T-cell (primary cell): ENCODE measurements around the gene ANKRD52. TPM values are rescaled to one million over a fixed set of nuclear protein-coding genes. Genes with fewer than 3 reads are reported as not detected.
A peak's percentile ranks its signal among the peaks of the same experiment; 100 is the strongest.

Source experiments
- ATAC-seq, 4 experiments: fragments of 200-7000 bp in 3 of 4; fragments of 150-1000 bp in 1 of 4; cut with Tn5 transposase; replicated peaks in 1 of 4; 1 replicate in 3 of 4; 2 replicates in 1 of 4; pipeline ENCODE4 v1.10.0; 2021; ENCODE audit warnings: moderate library complexity in 3 of 4, mild to moderate bottlenecking in 2 of 4, moderate number of reproducible peaks in 1 of 4
- CTCF ChIA-PET, 2 donors: fragments of 300-600 bp; sonication (Branson Sonifier 250); formaldehyde crosslinking; loops; one replicate each; lab custom pipeline; 2022; ENCODE audit warnings: antibody characterized with exemption in 2 of 2; lab: Charles Lee
- POLR2A ChIA-PET, 2 donors: fragments of 300-600 bp; sonication (Branson Sonifier 250); formaldehyde crosslinking; loops; one replicate each; lab custom pipeline; 2022; ENCODE audit warnings: antibody characterized with exemption in 2 of 2; lab: Charles Lee
- DNase-seq, 35 experiments: peaks; one replicate each; pipeline versions ENCODE4 v3.0.0 to v3.0.0-alpha.2; 2013 to 2023
- H3K27ac ChIP-seq: one replicate; pipeline ENCODE4 v1.5.1; 2013; ENCODE audit warnings: low read length
- H3K27me3 ChIP-seq, 2 experiments: replicated peaks in 1 of 2; 1 replicate in 1 of 2; 2 replicates in 1 of 2; pipeline versions ENCODE4 v1.6.1 to v1.7.0; 2013; ENCODE audit warnings: low read length in 1 of 2, mixed read lengths in 1 of 2; ENCODE audit not compliant: control insufficient read depth in 2 of 2, insufficient read depth in 2 of 2; ENCODE audit errors: extremely low read depth in 1 of 2
- H3K36me3 ChIP-seq, 2 donors: 1 replicate in 1 of 2; 2 replicates in 1 of 2; pipeline versions ENCODE4 v1.6.1 to v1.7.0; 2013; ENCODE audit warnings: low read length in 1 of 2; ENCODE audit not compliant: control insufficient read depth in 2 of 2, insufficient read depth in 1 of 2; ENCODE audit errors: extremely low read depth in 1 of 2
- H3K4me1 ChIP-seq, 2 experiments: 1 replicate in 1 of 2; 2 replicates in 1 of 2; pipeline versions ENCODE4 v1.6.1 to v1.7.0; 2013; ENCODE audit warnings: low read length in 2 of 2, mixed read lengths in 1 of 2; ENCODE audit not compliant: insufficient read depth in 2 of 2, control insufficient read depth in 1 of 2; ENCODE audit errors: extremely low read depth in 1 of 2
- H3K4me3 ChIP-seq, 2 donors: 1 replicate in 1 of 2; 2 replicates in 1 of 2; pipeline versions ENCODE4 v1.5.1 to v1.7.0; 2013; ENCODE audit warnings: mild to moderate bottlenecking in 2 of 2, low read length in 1 of 2, moderate library complexity in 1 of 2; ENCODE audit not compliant: control insufficient read depth in 1 of 2; ENCODE audit errors: extremely low read depth in 1 of 2
- H3K9me3 ChIP-seq: 2 replicates; pipeline ENCODE4 v1.7.0; 2013
- H3K27ac Mint-ChIP-seq, 2 donors: one replicate each; pipeline ENCODE4 v1.8.0; 2020 to 2021; ENCODE audit warnings: mild to moderate bottlenecking in 2 of 2, mixed read lengths in 2 of 2
- H3K27me3 Mint-ChIP-seq, 2 donors: one replicate each; pipeline ENCODE4 v1.8.0; 2021 to 2022; ENCODE audit warnings: mixed read lengths in 2 of 2
- H3K36me3 Mint-ChIP-seq: one replicate; pipeline ENCODE4 v1.8.0; 2021; ENCODE audit warnings: mixed read lengths
- H3K4me1 Mint-ChIP-seq, 3 donors: one replicate each; pipeline ENCODE4 v1.8.0; 2020 to 2022; ENCODE audit warnings: mixed read lengths in 3 of 3, mild to moderate bottlenecking in 1 of 3
- H3K4me3 Mint-ChIP-seq, 3 donors: one replicate each; pipeline ENCODE4 v1.8.0; 2020 to 2022; ENCODE audit warnings: mild to moderate bottlenecking in 3 of 3, mixed read lengths in 3 of 3, moderate library complexity in 3 of 3
- H3K9me3 Mint-ChIP-seq, 3 donors: one replicate each; pipeline ENCODE4 v1.8.0; 2020 to 2022; ENCODE audit warnings: mixed read lengths in 3 of 3
- WGBS: methylation state at CpG from one replicate; pipeline ENCODE4 v1.1.5; 2013; ENCODE audit warnings: missing lambda C conversion rate; ENCODE audit not compliant: insufficient coverage; 5-methylcytosine and 5-hydroxymethylcytosine counted together
- total RNA-seq, 35 experiments: library from RNA in 6 of 35; stranded (reverse) in 6 of 35; fragments of 120-200 nt in 1 of 35; gene quantifications; one replicate each; pipeline versions ENCODE4 v1.2.1 to v1.2.4 and lab custom pipeline; 2013 to 2026

The ANKRD52 gene
- total RNA-seq, 5 donors from 2014 or later (not counting 1 experiment from before 2014, with no cell fraction given), result 35.8 to 51.0 (median 43.1) TPM

DNA sequence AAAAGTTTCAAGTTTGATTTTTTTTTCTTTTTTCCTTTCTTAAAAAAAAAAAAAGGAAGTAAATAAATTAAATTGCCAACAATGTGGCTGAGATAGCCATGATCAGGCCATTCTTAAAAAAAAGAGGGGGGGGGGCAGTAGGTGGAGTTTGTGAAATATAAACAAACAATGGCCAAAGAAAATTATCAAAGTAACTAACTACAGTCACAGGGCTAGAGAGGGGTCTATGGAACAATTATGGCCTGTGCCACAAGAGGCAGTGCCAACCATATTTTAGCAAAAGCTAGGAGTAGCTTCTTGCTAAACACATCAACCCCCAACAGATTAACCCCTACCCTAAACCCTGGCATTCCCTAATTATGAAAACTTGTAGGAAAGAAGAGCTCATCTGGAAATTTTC is 52.7 kb downstream of the ANKRD52 start:
- no peak overlapping the region for H3K4me3 Mint-ChIP-seq
- Histone ChIP-seq H3K4me1 (no peaks in the 10 kb centered on the region), H3K9me3 (no peaks in the 10 kb centered on the region), H3K36me3 (peaks cover 4 to 45% of the 10 kb centered on the region in 2 donors), H3K27ac (no peak overlapping the region), H3K4me3 (no peak overlapping the region), H3K27me3 (no peaks in the 10 kb centered on the region)
- H3K36me3 Mint-ChIP-seq, result peaks cover 33% of the 10 kb centered on the region
- no peaks in the 10 kb centered on the region for H3K27me3 Mint-ChIP-seq
- ATAC-seq, result peak in 1 of 4 experiments; percentile 36
- POLR2A ChIA-PET, result interaction anchor here (0.5 to 0.6 kb wide), 2 partner anchors 179 to 274 kb away, joined by 3 to 9 read pairs; no protein-coding TSS in a partner anchor
- peak overlapping the region in 1 of 2 donors; percentile 19 for H3K27ac Mint-ChIP-seq
- CTCF ChIA-PET, result interaction anchor here (0.5 to 3.9 kb wide), 7 partner anchors 9 to 258 kb away, joined by 3 to 21 read pairs (median 8); partner anchors contain the start of gene RNF41 (in 1 of the 2)
- DNase-seq, result no peak
- no peaks in the 10 kb centered on the region for H3K9me3 Mint-ChIP-seq
- peaks cover 0 to 5% (median 1%) of the 10 kb centered on the region in 3 donors for H3K4me1 Mint-ChIP-seq

GRCh38 chr12:56204275-56204674 is 53.9 kb downstream of the ANKRD52 start:
- H3K27ac Mint-ChIP-seq, result no peak overlapping the region
- ChIA-PET POLR2A (no interaction called here), CTCF (interaction anchor here in 1 of 2 donors (1.0 to 3.9 kb wide), 2 partner anchors 18 to 85 kb away, joined by 3 to 21 read pairs; partner anchors contain the start of gene RNF41)
- no peak for DNase-seq
- ATAC-seq, result no peak
- H3K9me3 Mint-ChIP-seq, result no peaks in the 10 kb centered on the region
- Histone ChIP-seq H3K4me3 (no peak overlapping the region), H3K27ac (no peak overlapping the region), H3K4me1 (no peaks in the 10 kb centered on the region), H3K36me3 (peaks cover 0 to 37% of the 10 kb centered on the region in 2 donors), H3K9me3 (no peaks in the 10 kb centered on the region), H3K27me3 (no peaks in the 10 kb centered on the region)
- H3K4me1 Mint-ChIP-seq, result peaks cover 0 to 5% (median 1%) of the 10 kb centered on the region in 3 donors
- no peaks in the 10 kb centered on the region for H3K27me3 Mint-ChIP-seq
- peaks cover 25% of the 10 kb centered on the region for H3K36me3 Mint-ChIP-seq
- no peak overlapping the region for H3K4me3 Mint-ChIP-seq

- no CpG with 5 or more reads among the region's 2 CpGs for WGBS
- ATAC-seq, result no peak
- Histone ChIP-seq H3K4me1 (no peaks in the 10 kb centered on the region), H3K9me3 (no peaks in the 10 kb centered on the region), H3K36me3 (peaks cover 0 to 29% of the 10 kb centered on the region in 2 donors), H3K27ac (no peak overlapping the region), H3K4me3 (no peak overlapping the region), H3K27me3 (no peaks in the 10 kb centered on the region)
- peak overlapping the region; percentile 37 to 74 for H3K27ac Mint-ChIP-seq
- no peak for DNase-seq
- peaks cover 0 to 5% (median 1%) of the 10 kb centered on the region in 3 donors for H3K4me1 Mint-ChIP-seq
- CTCF ChIA-PET, result interaction anchor here in 1 of 2 donors (0.6 to 1.7 kb wide), 5 partner anchors 27 to 545 kb away, joined by 3 read pairs; partner anchors contain the start of gene STAT2
- POLR2A ChIA-PET, result no interaction called here
- peaks cover 20% of the 10 kb centered on the region for H3K36me3 Mint-ChIP-seq
- no peak overlapping the region for H3K4me3 Mint-ChIP-seq
- no peaks in the 10 kb centered on the region for H3K9me3 Mint-ChIP-seq
- no peaks in the 10 kb centered on the region for H3K27me3 Mint-ChIP-seq
Measured at GRCh38 chr12:56202838-56203237, 55.3 kb downstream of the ANKRD52 start.

- Histone ChIP-seq H3K27ac (no peak overlapping the region), H3K9me3 (no peaks in the 10 kb centered on the region), H3K4me3 (no peak overlapping the region), H3K27me3 (no peaks in the 10 kb centered on the region), H3K36me3 (peaks cover 0 to 24% of the 10 kb centered on the region in 2 donors), H3K4me1 (no peaks in the 10 kb centered on the region)
- Mint-ChIP-seq H3K36me3 (peaks cover 15% of the 10 kb centered on the region), H3K4me3 (no peak overlapping the region), H3K27me3 (no peaks in the 10 kb centered on the region), H3K4me1 (peaks cover 0 to 5% (median 1%) of the 10 kb centered on the region in 3 donors), H3K27ac (peak overlapping the region; percentile 52 to 74), H3K9me3 (no peaks in the 10 kb centered on the region)
- DNase-seq, result no peak
- 100% methylated on average over 1 of the region's 1 CpG for WGBS
- ChIA-PET CTCF (interaction anchor here (0.6 to 1.7 kb wide), 6 partner anchors 15 to 1363 kb away, joined by 3 to 5 read pairs (median 4); partner anchors contain the start of gene RNF41 (in 1 of the 2)), POLR2A (interaction anchor here in 1 of 2 donors (1.0 kb wide), 1 partner anchor 30 kb away, joined by 3 read pairs; no protein-coding TSS in a partner anchor)
- ATAC-seq, result no peak
Measured at GRCh38 chr12:56202366-56202765, 55.8 kb downstream of the ANKRD52 start.

DNA sequence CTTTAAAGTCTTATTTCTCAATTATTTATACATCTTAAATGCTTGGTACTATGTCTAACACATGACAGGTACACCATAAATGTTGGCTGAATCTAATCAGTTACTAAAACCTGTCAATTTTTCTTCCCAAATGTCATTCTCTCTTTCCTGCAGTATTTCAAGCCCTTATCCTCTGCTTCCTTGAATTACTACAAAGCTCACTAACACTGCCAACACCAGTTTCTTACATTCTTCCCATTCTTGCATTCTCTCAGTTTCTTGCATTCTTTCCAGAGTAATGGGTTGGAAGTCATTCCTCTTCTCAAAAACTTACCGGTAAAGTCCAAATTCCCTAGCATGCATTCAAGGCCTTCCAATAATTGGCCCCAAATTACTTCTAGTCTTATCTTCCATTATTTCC is 59.3 kb downstream of the ANKRD52 start:
- H3K27ac ChIP-seq, result no peak overlapping the region

DNA sequence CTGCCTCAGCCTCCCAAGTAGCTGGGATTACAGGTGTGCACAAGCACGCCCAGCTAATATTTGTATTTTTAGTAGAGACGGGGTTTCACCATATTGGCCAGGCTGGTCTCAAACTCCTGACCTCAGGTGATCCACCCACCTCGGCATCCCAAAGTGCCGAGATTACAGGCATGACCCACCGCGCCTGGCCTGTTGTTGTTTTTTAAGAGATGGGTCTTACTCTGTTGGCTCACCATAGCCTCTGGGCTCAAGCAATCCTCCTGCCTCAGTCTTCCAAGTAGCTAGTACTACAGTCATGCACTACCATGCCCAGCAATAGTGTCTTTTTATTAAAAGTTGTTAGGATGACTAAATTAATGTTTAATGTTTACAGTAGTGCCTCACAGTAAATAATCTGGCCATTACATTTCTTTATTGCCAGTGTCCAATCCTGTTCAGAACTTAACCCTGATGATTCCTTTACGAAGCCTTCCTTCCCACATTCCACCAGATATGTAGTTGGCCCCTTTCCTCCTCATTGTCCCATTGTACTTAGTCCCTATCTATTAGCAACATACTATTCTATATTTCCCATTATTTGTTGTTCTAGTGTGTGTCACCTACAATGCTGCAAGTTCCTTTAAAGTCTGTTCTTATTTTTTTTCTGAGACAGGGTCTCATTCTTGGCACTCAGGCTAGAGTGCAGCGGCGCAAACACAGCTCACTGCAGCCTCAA is 60.1 kb downstream of the ANKRD52 start:
- Histone ChIP-seq H3K27ac (no peak overlapping the region), H3K36me3 (no peaks in the 10 kb centered on the region), H3K27me3 (no peaks in the 10 kb centered on the region), H3K4me1 (no peaks in the 10 kb centered on the region), H3K9me3 (no peaks in the 10 kb centered on the region), H3K4me3 (no peak overlapping the region)
- no peak overlapping the region for H3K4me3 Mint-ChIP-seq
- no peaks in the 10 kb centered on the region for H3K36me3 Mint-ChIP-seq
- ChIA-PET CTCF (interaction anchor here in 1 of 2 donors (0.7 to 0.8 kb wide), 2 partner anchors 17 to 266 kb away, joined by 3 read pairs; no protein-coding TSS in a partner anchor), POLR2A (no interaction called here)
- ATAC-seq, result no peak
- H3K27ac Mint-ChIP-seq, result no peak overlapping the region
- H3K9me3 Mint-ChIP-seq, result no peaks in the 10 kb centered on the region
- 100% methylated on average over 3 of the region's 9 CpGs for WGBS
- H3K4me1 Mint-ChIP-seq, result peaks cover 3 to 12% (median 6%) of the 10 kb centered on the region in 3 donors
- DNase-seq, result no peak
- H3K27me3 Mint-ChIP-seq, result no peaks in the 10 kb centered on the region

More for the DNA sequence above, 59.3 kb downstream of the ANKRD52 start:
- Histone ChIP-seq H3K9me3 (no peaks in the 10 kb centered on the region), H3K4me3 (no peak overlapping the region), H3K27me3 (no peaks in the 10 kb centered on the region), H3K4me1 (no peaks in the 10 kb centered on the region), H3K36me3 (no peaks in the 10 kb centered on the region)
- POLR2A ChIA-PET, result no interaction called here
- Mint-ChIP-seq H3K9me3 (no peaks in the 10 kb centered on the region), H3K27ac (peak overlapping the region in 1 of 2 donors; percentile 1), H3K4me1 (peaks cover 0 to 7% (median 1%) of the 10 kb centered on the region in 3 donors), H3K36me3 (no peaks in the 10 kb centered on the region), H3K4me3 (no peak overlapping the region), H3K27me3 (no peaks in the 10 kb centered on the region)
- WGBS, result 100% methylated on average over 1 of the region's 1 CpG
- DNase-seq (no peak), ATAC-seq (no peak)
- CTCF ChIA-PET, result interaction anchor here in 1 of 2 donors (0.6 to 1.4 kb wide), 2 partner anchors 23 to 438 kb away, joined by 4 read pairs; partner anchors contain the start of gene RNF41
